ENCODE data around the gene CDC40.

CDC40 gene

GRCh38 chr6:110180228-110181008 lies at the start of gene CDC40:
TSS of gene CDC40 (plus strand) at chr6:110180427. CDS start at chr6:110180445, 18 bp downstream.
- DNase-seq: peak in 54 of 56 donors; percentile 1 to 85 (median 66)

DNA sequence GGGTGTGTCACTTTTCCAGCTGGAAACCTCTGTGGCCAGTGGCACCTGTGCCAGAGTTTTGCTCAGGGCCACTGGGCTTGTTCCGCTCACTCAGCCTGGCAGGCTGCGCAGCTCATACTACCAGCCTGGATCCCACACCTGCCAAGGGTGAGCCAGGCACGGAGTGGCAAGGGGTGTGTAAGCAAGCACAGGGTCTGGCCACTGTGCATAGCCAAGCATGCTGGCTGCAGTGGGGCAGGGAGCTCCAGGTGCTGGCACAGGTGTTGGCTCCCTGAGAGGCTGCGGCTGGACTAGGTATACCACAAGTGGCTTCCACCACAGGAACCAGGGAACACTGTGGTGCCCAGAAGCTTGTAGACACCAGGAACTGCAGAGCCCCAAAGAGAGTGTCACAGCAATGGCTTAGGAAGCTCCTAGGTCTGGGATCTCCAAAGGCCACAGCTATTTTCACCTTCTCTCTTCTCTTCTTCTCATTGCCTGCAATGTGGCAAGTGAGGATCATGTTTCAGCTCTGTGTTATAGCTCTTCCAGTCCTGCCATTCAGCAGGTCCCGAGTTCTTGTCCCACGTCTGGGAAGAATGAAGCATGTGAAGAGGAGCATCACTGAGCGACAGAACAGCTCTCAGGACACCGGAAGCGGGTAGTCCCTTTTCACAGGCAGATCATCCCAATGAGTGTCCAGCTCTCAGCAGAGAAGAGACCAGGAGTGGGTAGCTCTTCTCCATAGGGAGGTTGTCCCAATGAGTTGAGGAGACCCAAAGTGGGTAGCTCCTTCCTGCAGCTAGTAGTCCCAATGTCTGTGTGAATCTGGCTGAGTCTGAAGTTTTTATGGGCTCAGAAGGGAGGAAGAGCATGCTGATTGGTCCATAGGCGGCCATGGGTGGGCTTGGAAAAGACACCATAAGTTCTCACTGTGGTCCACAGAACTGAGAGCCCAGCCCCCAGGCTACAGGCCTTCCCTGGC lies 42.0 kb upstream of the CDC40 start:
- DNase-seq: no peak

GRCh38 chr6:110139052-110139451 lies 41.2 kb upstream of the CDC40 start:
- DNase-seq: no peak

DNA sequence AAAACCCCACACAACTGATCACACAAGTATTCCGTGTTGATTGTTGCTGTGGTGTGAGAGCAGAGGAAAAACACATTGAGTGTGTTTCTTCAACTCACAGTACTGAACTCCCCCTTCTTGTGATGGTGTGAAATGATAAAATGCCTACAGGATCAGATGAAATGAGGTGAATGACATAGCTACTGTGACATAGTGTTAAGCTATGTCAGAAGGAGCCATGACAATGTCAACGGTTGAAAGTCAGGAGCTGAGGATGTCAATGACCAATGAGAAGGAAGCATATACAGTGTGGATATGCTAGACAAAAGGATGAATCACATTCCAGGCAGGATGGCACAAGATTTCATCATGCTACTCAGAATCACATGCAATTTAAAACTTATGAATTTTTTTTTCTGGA lies 39.6 kb upstream of the CDC40 start:
- no peak for DNase-seq

DNA sequence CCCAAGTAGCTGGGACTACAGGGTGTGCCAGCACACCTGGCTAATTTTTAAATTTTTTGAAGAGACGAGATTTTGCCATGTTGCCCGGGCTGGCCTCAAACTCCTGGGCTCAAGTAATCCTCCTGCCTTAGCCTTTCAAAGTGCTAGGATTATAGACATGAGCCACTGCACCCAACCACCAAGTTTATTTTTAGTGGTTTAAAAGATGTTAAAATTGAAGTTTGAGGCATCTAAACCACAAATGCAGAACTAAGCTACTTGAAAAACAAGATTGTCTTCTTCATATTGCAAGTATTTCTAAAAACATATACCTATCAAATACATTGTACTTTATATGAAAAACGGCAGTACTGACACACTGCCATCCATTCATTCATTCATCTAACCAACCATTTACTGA lies 32.4 kb upstream of the CDC40 start:
- DNase-seq: no peak

DNA sequence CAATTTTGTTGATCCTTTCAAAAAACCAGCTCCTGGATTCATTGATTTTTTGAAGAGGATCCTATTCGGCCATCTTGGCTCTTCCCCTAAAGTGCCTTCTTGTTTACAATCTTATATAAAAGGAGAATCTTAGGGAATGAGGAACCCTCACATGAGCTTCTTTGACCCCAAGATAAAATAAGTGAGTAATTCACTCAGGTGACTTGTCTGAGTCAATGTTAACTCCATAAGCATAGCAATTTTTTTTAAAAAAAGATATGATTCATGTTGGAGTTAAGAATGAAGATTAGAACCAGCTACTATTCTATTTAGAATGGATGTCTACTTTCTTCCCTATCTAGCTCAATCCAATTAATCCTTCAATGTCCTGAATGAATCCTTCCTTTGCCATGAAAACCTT lies 21.7 kb upstream of the CDC40 start:
- no peak for DNase-seq

GRCh38 chr6:110170081-110170480 lies 10.1 kb upstream of the CDC40 start:
- DNase-seq: no peak

- DNase-seq: peak in 1 of 56 donors; percentile 3
Observed at GRCh38 chr6:110173506-110174132, 6.6 kb upstream of the CDC40 start.

- peak in 52 of 56 donors; percentile 1 to 77 (median 46) for DNase-seq
Observed at GRCh38 chr6:110178626-110179405, 1.4 kb upstream of the CDC40 start.

GRCh38 chr6:110179406-110180227 lies 610 bp upstream of the CDC40 start, which contains the start of gene WASF1:
TSS of gene WASF1 (minus strand) at chr6:110179670. CDS start at chr6:110127601, 52,069 bp downstream.
- DNase-seq: peak; percentile 72 to 98 (median 93)

DNA sequence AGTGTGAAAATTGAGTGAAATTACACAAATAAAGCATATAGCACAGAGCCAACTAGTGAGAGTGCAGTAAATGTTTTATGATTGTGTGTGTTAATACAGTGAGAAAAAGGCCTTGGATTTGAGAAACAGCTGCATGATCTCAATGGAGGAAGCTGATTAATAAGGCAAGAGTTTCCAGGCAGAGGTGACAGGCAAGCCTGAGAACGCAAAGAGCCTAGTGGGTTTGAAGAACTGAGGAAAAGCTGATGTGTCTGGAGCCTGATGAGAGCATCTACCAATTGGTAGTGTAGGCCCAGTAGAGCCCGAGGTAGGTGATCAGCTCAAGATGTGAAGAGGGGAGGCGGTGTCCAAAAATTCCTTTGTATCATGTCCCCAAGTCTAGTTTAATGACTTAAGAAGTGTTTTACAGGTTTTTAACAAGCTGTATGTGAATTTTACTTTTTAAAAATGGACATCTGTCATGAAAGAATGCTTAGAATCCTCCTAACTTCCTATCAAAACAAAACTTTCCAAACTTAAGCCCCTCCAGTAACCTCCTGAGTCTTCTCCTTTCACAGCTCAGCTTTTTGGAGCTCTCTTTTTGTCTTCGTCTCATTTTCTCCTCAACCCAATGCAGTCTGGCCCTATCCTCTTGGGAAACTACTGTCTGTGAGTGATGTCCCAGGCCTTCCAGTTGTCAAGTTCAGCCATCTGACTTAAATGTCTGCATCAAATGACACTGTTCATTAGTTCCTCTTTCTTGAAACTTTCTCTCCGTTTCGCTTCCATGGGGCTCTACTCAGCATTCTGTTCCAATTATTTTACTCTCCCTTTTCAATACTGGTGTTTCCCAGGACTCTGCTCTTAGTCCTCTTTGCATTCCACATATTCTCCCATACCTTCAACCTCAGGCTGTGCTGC lies 1.2 kb downstream of the CDC40 start:
- DNase-seq: no peak

DNA sequence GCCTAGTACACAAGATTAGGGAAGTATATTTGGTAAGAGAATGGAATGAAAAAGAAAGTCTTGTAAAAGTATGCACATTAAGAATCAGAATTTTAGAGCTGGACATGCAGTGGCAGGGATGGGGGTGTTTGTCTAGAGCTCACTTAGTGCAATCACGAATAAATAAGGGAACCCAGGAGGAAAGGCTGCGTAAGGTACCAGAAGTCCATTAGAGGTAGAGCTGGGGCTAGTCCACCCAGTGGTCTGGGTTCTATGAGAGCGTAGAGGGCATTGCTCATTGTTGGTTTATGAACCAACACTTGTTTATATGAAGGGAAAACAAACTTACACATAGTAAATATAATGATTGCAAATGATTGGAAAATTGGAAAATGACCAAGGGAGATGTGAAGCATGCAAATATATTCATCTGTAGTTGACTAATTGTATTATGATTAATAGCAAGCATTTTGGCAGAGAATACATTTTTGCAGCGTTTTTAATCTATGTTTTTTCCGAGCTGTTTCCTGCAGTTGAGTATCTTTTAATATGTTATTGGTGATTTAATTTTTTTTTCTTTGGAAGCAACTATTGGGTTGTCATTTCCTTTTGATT lies 3.2 kb downstream of the CDC40 start:
- DNase-seq: no peak

DNA sequence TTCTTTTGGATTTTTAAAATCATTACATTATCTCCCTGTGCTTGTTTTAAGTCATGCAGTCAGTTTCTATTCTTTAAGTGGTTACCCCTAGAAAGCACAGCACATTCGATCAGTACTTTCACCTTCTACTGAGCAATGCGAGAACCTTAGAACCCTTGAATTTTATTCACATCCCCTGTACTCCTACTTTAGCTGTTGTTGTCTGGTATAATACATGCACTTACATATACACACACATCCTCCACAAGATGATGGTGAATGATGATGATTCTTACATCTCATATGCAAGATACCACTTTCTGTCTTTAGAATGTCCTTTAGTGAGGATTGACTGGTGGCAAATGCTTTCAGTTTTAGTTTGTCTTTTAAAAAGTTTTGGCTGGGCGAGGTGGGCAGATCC lies 5.7 kb downstream of the CDC40 start:
- no peak for DNase-seq

- no peak for DNase-seq
Observed at GRCh38 chr6:110188791-110189190, 8.6 kb downstream of the CDC40 start.

DNA sequence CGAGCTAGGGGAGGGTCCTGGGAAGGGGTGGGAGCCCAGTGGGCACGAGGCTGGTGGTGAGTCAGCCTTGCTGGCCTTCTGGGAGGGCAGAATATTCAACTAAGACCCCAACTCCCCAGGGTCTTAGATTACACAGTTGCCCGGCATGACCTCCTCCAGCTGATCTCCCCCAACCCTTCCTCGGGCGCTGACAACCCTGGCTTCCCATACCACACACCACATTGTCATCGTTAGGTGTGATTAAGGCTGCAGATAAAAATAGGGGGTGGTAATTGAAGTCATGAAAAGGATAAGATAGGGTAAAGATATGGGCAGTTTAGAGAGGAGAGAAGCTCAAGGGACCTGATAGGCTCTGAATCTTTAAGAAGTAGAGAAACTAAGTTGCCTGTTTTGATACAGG lies 10.5 kb downstream of the CDC40 start:
- DNase-seq: no peak

DNA sequence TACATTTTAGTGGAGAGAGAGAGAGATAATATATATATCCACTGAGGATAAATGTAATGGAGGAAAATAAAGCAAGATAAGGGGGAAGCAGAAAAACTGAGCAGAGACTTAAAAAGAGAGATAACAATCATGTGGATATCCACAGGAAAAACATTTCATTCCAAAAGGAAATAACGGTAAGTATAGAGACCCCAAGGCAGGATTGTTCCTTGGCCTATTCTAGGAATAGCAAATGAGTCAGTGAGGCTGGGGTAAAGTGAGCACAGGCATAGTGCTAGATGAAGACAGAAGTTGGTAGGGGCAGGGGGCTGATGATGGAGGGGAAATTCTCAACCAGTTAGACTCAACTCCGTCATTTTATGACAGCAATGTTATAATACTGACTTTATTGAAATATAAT lies 11.2 kb downstream of the CDC40 start:
- no peak for DNase-seq

DNA sequence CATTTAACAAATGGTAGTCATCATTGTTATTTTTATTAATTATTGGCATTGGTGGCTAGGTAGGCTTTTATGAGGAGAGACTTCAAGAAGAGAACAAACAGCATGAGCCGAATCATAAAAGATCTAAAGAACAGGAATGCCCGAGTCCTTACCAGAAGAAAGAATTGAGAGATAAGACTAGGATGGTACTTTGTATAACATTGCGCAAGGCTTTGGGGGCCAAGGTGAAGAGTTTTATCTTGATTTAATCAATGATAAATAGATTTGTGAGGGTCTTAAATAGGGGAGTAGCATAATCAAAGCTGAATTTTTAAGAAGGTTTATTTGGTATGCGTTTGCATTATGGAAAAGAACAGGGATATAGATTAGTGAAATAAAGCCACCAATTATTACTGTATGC lies 15.4 kb downstream of the CDC40 start:
- DNase-seq: no peak

GRCh38 chr6:110196874-110197273 lies 16.6 kb downstream of the CDC40 start:
- no peak for DNase-seq

All from nucleus accumbens (tissue), 56 donors.